Left ventricle myocardium inferior (tissue), 1 donor: ENCODE data around the gene HOXA4. TPM values are rescaled to one million over a fixed set of nuclear protein-coding genes. Genes with fewer than 3 reads are reported as not detected.

Experiments used
- DNase-seq: peaks from one replicate; pipeline ENCODE4 v3.0.0-alpha.2; 2020
- H3K27ac ChIP-seq: fragments of 200-600 bp; replicated peaks from 2 replicates; pipeline ENCODE4 v1.8.0; 2021
- H3K27me3 ChIP-seq: fragments of 200-600 bp; 2 replicates; pipeline ENCODE4 v1.8.0; 2021; ENCODE audit warnings: low read depth
- H3K36me3 ChIP-seq: fragments of 200-600 bp; 2 replicates; pipeline ENCODE4 v1.8.0; 2021
- H3K4me1 ChIP-seq: fragments of 200-600 bp; 2 replicates; pipeline ENCODE4 v1.8.0; 2021
- H3K4me3 ChIP-seq: fragments of 200-600 bp; 2 replicates; pipeline ENCODE4 v1.8.0; 2021; ENCODE audit warnings: mild to moderate bottlenecking, moderate library complexity
- H3K9me3 ChIP-seq: fragments of 200-600 bp; replicated peaks from 2 replicates; pipeline ENCODE4 v1.8.0; 2021
- CTCF ChIP-seq: fragments of 200-600 bp; IDR thresholded peaks from 2 replicates; pipeline ENCODE4 v1.8.0; 2021; ENCODE audit warnings: antibody characterized with exemption, mild to moderate bottlenecking, borderline replicate concordance
- intact Hi-C: fragments of 100-400 bp; cut with micrococcal nuclease; formaldehyde crosslinking; loops from one replicate; pipeline ENCODE4 v1.11.0; 2022
- total RNA-seq: library from RNA; stranded (reverse); fragmentation: NEBNext Ultra II Directional; extraction: Animal tissue kit (Norgen Biotek cat#: 25700); gene quantifications from one replicate; pipeline ENCODE4 v1.2.1, GENCODE V29; 2021
- donor health status: DM: no; HTN: yes; CAD: no; lungs with severe emphysema.

HOXA4 gene
- total RNA-seq, 1 donor from 2014 or later, result not detected

GRCh38 chr7:27140126-27140857 is 9.7 kb upstream of the HOXA4 start:
- H3K27me3 ChIP-seq, result peaks cover 100% of the 10 kb centered on the region
- TF ChIP-seq CTCF, result no peak
- DNase-seq, result no peak
- H3K4me1 ChIP-seq, result peaks cover 37% of the 10 kb centered on the region
- no peaks in the 10 kb centered on the region for H3K36me3 ChIP-seq
- intact Hi-C loops, result no loop called here
- no peak overlapping the region for H3K4me3 ChIP-seq
- no peak overlapping the region for H3K27ac ChIP-seq
- no peaks in the 10 kb centered on the region for H3K9me3 ChIP-seq

- Histone ChIP-seq H3K27me3 (peaks cover 100% of the 10 kb centered on the region), H3K27ac (no peak overlapping the region), H3K4me3 (no peak overlapping the region), H3K36me3 (no peaks in the 10 kb centered on the region), H3K4me1 (peaks cover 30% of the 10 kb centered on the region), H3K9me3 (no peaks in the 10 kb centered on the region)
- no peak for TF ChIP-seq CTCF
- intact Hi-C loops, result no loop called here
- no peak for DNase-seq
Measured at GRCh38 chr7:27139334-27140125, 9.0 kb upstream of the HOXA4 start.

- no peak for DNase-seq
- Histone ChIP-seq H3K27ac (no peak overlapping the region), H3K4me3 (no peak overlapping the region), H3K36me3 (no peaks in the 10 kb centered on the region), H3K27me3 (peaks cover 100% of the 10 kb centered on the region), H3K4me1 (peaks cover 27% of the 10 kb centered on the region), H3K9me3 (no peaks in the 10 kb centered on the region)
- TF ChIP-seq CTCF, result no peak
- intact Hi-C loops, result no loop called here
Measured at GRCh38 chr7:27138985-27139333, 8.4 kb upstream of the HOXA4 start.

GRCh38 chr7:27138472-27138871 is 7.9 kb upstream of the HOXA4 start:
- no peak overlapping the region for H3K27ac ChIP-seq
- intact Hi-C loops, result no loop called here
- no peak for TF ChIP-seq CTCF
- H3K4me1 ChIP-seq, result peaks cover 23% of the 10 kb centered on the region
- DNase-seq, result no peak
- H3K9me3 ChIP-seq, result no peaks in the 10 kb centered on the region
- H3K27me3 ChIP-seq, result peaks cover 100% of the 10 kb centered on the region
- H3K4me3 ChIP-seq, result no peak overlapping the region
- H3K36me3 ChIP-seq, result no peaks in the 10 kb centered on the region

GRCh38 chr7:27137640-27138315 is 7.2 kb upstream of the HOXA4 start:
- H3K27me3 ChIP-seq, result peaks cover 100% of the 10 kb centered on the region
- no peak for TF ChIP-seq CTCF
- no peak overlapping the region for H3K4me3 ChIP-seq
- peaks cover 16% of the 10 kb centered on the region for H3K4me1 ChIP-seq
- intact Hi-C loops, result no loop called here
- H3K9me3 ChIP-seq, result no peaks in the 10 kb centered on the region
- DNase-seq, result no peak
- H3K36me3 ChIP-seq, result no peaks in the 10 kb centered on the region
- H3K27ac ChIP-seq, result no peak overlapping the region
